Colonic mucosa (tissue), 4 donors: ENCODE results near the gene ZNF592. TPM values are rescaled to one million over a fixed set of nuclear protein-coding genes. Genes with fewer than 3 reads are reported as not detected.

Experiments used
- DNase-seq: peaks from one replicate; pipeline ENCODE4 v3.0.0-alpha.2; 2020
- H3K27ac ChIP-seq: fragments of 200-600 bp; one replicate; pipeline ENCODE4 v1.8.0; 2021
- H3K27me3 ChIP-seq: fragments of 200-600 bp; one replicate; pipeline ENCODE4 v1.8.0; 2021
- H3K36me3 ChIP-seq: fragments of 200-600 bp; one replicate; pipeline ENCODE4 v1.8.0; 2021
- H3K4me1 ChIP-seq: fragments of 200-600 bp; one replicate; pipeline ENCODE4 v1.8.0; 2021; ENCODE audit warnings: mild to moderate bottlenecking
- H3K4me3 ChIP-seq: fragments of 200-600 bp; one replicate; pipeline ENCODE4 v1.8.0; 2021
- H3K9ac ChIP-seq, 2 donors: one replicate each; pipeline ENCODE4 v1.7.0; 2013; ENCODE audit warnings: control low read depth in 2 of 2, low read depth in 2 of 2, low read length in 2 of 2
- H3K9me3 ChIP-seq: fragments of 200-600 bp; one replicate; pipeline ENCODE4 v1.8.0; 2021
- intact Hi-C: fragments of 100-400 bp; cut with DNase I; formaldehyde crosslinking; loops from one replicate; pipeline ENCODE4 v1.14.1; 2022
- total RNA-seq, 2 donors: library from RNA; stranded (reverse); fragmentation: NEBNext Ultra II Directional in 1 of 2; extraction: Animal tissue kit (Norgen Biotek cat#: 25700) in 1 of 2; gene quantifications; one replicate each; pipeline ENCODE4 v1.2.1, GENCODE V29; 2021
- TF ChIP-seq, protein P1 (sequence below): fragments of 200-600 bp; IDR thresholded peaks from one replicate; pipeline ENCODE4 v1.8.0; 2022; ENCODE audit warnings: antibody characterized with exemption, mild to moderate bottlenecking
- donor health status: healthy.
- donor health status: DM: no; HTN: no; CAD: no.
- donor health status: DM: no; HTN: no; CAD: no.

Gene ZNF592
- total RNA-seq, 2 donors from 2014 or later: 25.9 to 27.0 TPM

DNA sequence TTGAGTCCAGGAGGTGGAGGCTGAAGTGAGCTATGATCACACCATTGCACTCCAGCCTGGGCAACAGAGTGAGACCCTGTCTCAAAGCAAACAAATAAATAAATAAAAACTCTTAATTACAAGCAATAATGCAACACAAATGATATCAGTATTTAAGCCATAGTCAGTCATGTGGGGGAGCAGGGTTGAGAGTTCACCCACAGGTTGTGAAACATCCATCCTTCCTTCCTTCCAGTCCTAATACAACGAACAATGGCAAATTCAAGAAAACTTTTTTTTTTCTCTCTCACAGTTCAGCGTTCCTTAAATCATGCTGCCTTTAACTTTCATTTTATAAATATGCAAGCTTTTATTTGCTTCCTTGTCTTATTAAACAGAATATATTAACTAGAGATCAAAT, 24.1 kb downstream of the ZNF592 start:
- Histone ChIP-seq H3K9ac (no peak overlapping the region), H3K36me3 (peaks cover 8% of the 10 kb centered on the region), H3K4me3 (no peak overlapping the region), H3K4me1 (no peaks in the 10 kb centered on the region), H3K27ac (no peak overlapping the region), H3K9me3 (no peaks in the 10 kb centered on the region), H3K27me3 (no peaks in the 10 kb centered on the region)
- TF ChIP-seq, protein P1, sequence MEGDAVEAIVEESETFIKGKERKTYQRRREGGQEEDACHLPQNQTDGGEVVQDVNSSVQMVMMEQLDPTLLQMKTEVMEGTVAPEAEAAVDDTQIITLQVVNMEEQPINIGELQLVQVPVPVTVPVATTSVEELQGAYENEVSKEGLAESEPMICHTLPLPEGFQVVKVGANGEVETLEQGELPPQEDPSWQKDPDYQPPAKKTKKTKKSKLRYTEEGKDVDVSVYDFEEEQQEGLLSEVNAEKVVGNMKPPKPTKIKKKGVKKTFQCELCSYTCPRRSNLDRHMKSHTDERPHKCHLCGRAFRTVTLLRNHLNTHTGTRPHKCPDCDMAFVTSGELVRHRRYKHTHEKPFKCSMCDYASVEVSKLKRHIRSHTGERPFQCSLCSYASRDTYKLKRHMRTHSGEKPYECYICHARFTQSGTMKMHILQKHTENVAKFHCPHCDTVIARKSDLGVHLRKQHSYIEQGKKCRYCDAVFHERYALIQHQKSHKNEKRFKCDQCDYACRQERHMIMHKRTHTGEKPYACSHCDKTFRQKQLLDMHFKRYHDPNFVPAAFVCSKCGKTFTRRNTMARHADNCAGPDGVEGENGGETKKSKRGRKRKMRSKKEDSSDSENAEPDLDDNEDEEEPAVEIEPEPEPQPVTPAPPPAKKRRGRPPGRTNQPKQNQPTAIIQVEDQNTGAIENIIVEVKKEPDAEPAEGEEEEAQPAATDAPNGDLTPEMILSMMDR: no peak
- intact Hi-C loops: no loop called here
- no peak for DNase-seq

DNA sequence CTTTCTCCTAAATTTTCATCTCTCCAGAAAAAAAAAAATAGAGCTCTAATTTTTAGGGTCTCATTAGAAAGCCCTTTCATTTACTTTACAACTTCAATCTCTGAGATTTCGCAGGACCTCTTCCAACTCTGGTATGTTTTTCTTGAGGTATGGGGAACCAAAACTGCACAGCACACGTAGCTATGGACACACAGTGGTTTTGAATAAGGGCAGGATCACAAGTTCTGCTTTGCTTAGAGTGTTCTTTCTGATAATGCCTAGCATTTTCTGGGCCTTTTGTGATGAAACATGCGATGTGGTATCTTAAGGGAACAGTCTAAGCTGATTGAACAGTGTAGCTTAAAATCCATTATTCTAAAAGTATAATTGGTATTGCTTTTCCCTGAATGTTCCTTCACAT, 25.3 kb downstream of the ZNF592 start:
- Histone ChIP-seq H3K27me3 (no peaks in the 10 kb centered on the region), H3K4me3 (no peak overlapping the region), H3K9me3 (no peaks in the 10 kb centered on the region), H3K9ac (no peak overlapping the region), H3K4me1 (no peaks in the 10 kb centered on the region), H3K36me3 (peaks cover 2% of the 10 kb centered on the region), H3K27ac (no peak overlapping the region)
- intact Hi-C loops: no loop called here
- DNase-seq: no peak
- TF ChIP-seq, protein P1: no peak

DNA sequence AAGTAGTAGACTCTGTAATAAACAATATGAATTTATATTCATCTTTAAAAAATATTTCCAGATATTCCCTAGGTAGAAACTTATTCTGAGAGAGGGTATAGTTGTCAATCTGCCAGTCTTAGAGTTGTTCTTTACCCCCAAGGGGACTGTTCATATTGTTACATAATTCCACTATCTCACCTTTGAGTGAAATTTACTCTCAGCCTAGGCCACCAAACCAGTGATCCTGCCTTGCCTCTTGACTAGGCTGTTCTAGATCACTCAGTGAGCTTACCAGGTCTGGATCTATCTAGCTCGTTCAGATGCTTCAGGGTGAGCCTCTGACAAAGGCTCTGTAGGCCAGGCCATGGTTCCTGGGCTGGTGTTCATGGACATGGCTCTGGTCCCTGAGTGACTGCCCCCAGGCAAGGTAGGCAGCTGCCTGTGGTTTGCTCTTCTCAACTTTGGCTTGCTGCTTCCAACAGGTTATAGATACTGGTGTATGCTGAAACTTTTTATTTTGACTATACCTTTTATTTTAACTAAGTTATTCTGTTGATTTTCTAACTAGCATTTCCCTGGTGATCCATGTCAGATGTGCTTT, 27.6 kb downstream of the ZNF592 start:
- intact Hi-C loops: no loop called here
- no peaks in the 10 kb centered on the region for H3K36me3 ChIP-seq
- no peaks in the 10 kb centered on the region for H3K9me3 ChIP-seq
- no peak for DNase-seq
- H3K9ac ChIP-seq: no peak overlapping the region
- no peaks in the 10 kb centered on the region for H3K27me3 ChIP-seq
- no peak overlapping the region for H3K4me3 ChIP-seq
- no peak overlapping the region for H3K27ac ChIP-seq
- TF ChIP-seq, protein P1: no peak
- H3K4me1 ChIP-seq: no peaks in the 10 kb centered on the region

DNA sequence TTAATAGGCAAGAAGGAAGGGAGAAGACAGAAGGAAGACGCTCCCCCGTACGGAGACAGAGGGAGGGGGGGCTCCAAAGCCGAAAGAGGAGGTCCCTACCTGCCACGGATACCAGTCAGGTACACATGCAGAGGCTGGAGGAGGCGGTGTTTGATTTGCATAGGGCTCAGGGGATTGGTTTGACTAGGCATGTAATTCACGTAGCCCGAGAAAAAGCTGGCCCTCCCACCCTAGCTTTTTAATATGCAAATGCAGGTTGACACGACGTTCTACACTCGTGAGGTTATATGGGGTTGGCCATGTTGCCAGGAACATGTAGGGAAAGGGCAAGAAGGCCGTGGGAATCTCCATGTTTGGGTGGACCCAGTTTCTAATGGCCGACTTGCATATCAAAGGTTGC, 29.8 kb downstream of the ZNF592 start:
- no peak for DNase-seq
- TF ChIP-seq, protein P1: no peak
- no peak overlapping the region for H3K9ac ChIP-seq
- no peak overlapping the region for H3K27ac ChIP-seq
- no peaks in the 10 kb centered on the region for H3K4me1 ChIP-seq
- no peak overlapping the region for H3K4me3 ChIP-seq
- H3K36me3 ChIP-seq: peaks cover 2% of the 10 kb centered on the region
- intact Hi-C loops: no loop called here
- no peaks in the 10 kb centered on the region for H3K9me3 ChIP-seq
- no peaks in the 10 kb centered on the region for H3K27me3 ChIP-seq

DNA sequence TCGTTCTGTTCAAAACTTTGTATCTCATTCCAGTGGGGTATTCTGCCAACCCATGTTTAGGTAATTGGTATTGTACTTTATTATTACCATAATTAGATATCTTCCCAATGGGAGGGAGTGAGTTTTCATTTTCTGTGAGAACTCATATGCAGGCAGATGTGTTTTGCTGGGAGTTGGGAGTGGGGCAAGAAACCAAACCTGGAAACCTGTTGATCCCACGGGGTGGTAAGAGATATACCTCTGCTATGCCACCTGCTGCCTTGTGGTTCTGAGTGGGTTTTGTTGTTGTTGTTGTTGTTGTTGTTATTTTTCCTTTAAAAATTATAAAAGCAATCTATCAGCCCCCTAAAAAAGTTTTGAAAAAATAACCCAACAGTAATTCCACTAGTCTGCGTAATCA, 32.1 kb downstream of the ZNF592 start:
- intact Hi-C loops: no loop called here
- Histone ChIP-seq H3K27me3 (no peaks in the 10 kb centered on the region), H3K4me1 (no peaks in the 10 kb centered on the region), H3K9ac (no peak overlapping the region), H3K27ac (no peak overlapping the region), H3K4me3 (no peak overlapping the region), H3K9me3 (no peaks in the 10 kb centered on the region), H3K36me3 (peaks cover 11% of the 10 kb centered on the region)
- TF ChIP-seq, protein P1: no peak
- DNase-seq: no peak
